ENCODE data around the gene PDE4DIP.
"Not testable (repeated sequence)": the region's sequence is repeated elsewhere in the genome, so short reads cannot be mapped to it uniquely, and the experiment has no call there.

The PDE4DIP gene

DNA sequence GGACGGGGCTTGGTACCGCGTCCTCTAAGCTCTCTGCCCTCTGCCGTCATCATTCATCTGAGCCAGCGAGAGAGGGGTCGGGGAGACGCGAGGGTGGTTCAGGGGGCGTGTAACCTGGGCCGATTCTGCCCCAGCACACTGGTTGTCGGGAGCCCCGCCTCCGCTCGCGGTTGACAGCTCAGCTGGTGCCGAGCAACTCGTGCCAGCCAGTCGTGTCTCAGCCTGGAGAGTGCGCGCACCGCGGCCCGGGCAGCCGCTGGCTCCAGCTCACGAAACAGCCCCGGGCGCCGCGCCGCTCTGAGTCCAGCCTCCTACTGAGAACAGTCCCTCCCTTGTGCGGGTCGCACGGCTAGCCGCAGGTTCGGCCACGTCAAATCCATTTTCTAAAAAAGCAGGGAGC, at the start of gene PDE4DIP:
Gene PDE4DIP (plus strand): TSS at position 209 of the 400 bp plus-strand sequence. CDS start 347 bp downstream, outside the sequence.
- DNase-seq (ENCODE audit: low read depth in 2 of 3, low spot score in 2 of 3): peak in 2 of 3 experiments; percentile 6 to 12

DNA sequence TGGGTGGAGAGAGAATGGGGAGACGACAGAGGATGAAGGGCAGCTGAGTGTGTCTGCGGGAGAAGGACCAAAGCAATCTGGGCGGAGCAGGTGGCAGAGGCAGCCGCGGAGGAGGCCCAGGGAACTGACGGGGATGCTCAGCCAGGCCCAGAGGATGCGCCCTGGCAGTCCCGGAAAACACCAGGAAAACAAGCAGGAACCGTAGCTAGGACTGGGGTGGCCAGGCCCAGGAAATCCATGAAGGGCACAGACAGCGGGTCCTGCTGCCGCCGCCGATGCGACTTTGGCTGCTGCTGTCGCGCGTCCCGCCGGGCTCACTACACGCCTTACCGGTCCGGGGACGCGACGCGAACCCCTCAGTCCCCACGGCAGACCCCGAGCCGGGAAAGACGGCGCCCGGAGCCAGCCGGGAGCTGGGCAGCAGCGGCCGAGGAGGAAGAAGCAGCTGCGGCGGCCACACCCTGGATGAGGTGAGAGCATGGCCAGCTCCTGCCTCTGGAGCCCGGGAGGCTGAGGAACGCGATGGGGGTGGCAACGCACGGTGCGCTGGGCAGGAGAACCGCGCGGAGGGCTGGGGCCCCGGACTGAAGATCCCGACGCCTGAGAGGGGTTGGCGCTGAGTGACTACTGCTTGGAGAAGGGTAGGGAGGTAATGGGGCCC, 35.8 kb upstream of the PDE4DIP start:
- not testable (repeated sequence) for DNase-seq (ENCODE audit: low read depth in 2 of 3, low spot score in 2 of 3)

GRCh38 chr1:148808929-148809283, 35.3 kb upstream of the PDE4DIP start:
- DNase-seq (ENCODE audit: low read depth in 2 of 3, low spot score in 2 of 3): not testable (repeated sequence)

GRCh38 chr1:148822180-148822579, 22.0 kb upstream of the PDE4DIP start:
- DNase-seq (ENCODE audit: low read depth in 2 of 3, low spot score in 2 of 3): not testable (repeated sequence)

GRCh38 chr1:148823822-148824221, 20.4 kb upstream of the PDE4DIP start:
- DNase-seq (ENCODE audit: low read depth in 2 of 3, low spot score in 2 of 3): not testable (repeated sequence)

DNA sequence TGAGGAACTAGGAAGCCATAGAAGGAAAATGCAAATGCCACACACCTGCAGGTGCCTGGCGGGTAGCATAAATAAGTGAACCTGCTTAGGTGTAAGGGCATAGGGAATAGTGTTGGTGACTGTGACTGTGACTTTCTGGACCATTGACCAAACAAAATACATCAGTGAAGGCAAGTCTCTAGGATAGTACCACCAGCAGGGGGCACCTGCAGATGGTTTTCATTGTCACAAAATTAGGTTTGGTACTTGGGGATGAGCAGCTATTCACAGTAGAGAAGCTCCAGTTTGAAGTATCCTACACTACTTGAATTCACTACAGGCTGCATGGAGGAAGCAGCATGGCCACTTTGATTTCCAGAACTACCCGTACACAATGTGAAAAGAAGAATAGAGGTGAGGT, 19.2 kb upstream of the PDE4DIP start:
- not testable (repeated sequence) for DNase-seq (ENCODE audit: low read depth in 2 of 3, low spot score in 2 of 3)

- DNase-seq (ENCODE audit: low read depth in 2 of 3, low spot score in 2 of 3): not testable (repeated sequence)
Observed at GRCh38 chr1:148828531-148828930, 15.7 kb upstream of the PDE4DIP start.

DNA sequence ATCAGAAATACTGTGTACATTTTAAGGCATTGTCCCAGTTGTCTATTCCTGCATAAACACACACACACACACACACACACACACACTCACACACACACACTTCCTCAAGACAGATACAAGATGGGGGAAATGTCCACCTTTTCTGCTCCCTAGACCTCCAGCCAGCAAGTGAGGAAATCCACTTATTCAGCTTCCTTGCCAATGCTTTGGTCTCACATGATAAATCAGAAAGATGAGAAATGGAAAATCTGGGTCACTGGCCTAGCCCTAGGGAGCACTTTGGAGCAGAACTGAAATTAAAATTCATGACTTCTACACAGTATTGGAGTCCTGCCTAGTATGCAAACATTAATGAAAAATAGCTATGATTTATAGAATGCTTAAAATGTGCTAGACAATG, 15.3 kb upstream of the PDE4DIP start:
- not testable (repeated sequence) for DNase-seq (ENCODE audit: low read depth in 2 of 3, low spot score in 2 of 3)

DNA sequence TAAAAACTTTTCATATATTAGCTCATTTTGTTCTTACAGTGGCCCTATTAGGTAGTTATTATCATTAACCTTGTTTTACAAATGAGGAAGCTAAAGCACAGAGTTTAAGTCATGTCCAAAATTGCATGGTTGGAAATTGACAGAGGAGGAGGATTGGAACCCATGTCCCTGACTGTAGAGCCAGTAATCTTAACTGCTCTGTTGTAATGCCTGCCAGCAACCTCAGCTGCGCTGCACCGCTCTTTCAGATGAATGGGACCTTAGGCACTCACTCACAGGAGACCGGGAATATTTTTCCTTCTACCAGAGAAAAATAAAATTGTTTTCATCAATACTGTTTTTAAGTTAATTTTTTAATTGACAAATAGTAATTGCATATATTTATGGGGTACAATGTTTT, 14.9 kb upstream of the PDE4DIP start:
- DNase-seq (ENCODE audit: low read depth in 2 of 3, low spot score in 2 of 3): not testable (repeated sequence)

GRCh38 chr1:148841262-148841661, 3.0 kb upstream of the PDE4DIP start:
- not testable (repeated sequence) for DNase-seq (ENCODE audit: low read depth in 2 of 3, low spot score in 2 of 3)

- not testable (repeated sequence) for DNase-seq (ENCODE audit: low read depth in 2 of 3, low spot score in 2 of 3)
Observed at GRCh38 chr1:148844651-148845050, 423 bp downstream of the PDE4DIP start.

GRCh38 chr1:148845068-148845467, 840 bp downstream of the PDE4DIP start:
- DNase-seq (ENCODE audit: low read depth in 2 of 3, low spot score in 2 of 3): not testable (repeated sequence)

DNA sequence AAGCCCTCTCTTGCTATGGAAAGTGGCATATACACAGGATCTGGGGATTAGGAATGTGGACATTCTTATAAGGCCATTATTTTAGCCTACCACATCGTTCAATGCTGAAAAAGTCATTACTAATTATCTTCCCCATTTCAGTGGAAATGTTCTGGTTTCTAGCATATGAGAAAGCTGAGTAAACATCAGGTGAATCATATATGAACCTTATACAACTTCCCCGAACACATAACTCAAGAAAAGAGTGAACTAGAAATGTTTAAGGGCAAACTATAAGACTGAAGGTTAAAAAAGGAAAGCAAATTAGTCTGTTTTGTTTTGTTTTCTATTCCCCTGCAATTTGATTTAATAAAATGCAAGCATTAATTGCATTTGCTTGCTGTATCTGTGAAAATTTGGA, 6.1 kb downstream of the PDE4DIP start:
- not testable (repeated sequence) for DNase-seq (ENCODE audit: low read depth in 2 of 3, low spot score in 2 of 3)

DNA sequence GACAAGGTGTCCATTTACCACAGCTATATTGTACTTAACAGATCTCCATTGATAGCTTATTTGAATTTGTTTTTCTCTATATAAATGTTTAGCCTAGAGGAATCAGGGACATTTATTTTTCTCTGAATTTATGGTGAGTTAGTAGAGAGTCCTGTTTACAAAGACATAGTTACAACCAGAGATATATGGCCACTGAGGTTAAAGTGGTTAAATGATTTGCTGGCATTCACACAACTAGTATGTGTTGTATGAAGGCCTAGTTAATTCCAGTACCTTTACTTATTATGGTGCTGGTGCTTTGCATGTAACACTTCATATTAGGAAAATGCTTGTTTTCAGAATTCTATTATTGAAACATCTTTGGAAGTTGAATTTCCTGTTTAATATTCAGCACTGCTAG, 6.6 kb downstream of the PDE4DIP start:
- not testable (repeated sequence) for DNase-seq (ENCODE audit: low read depth in 2 of 3, low spot score in 2 of 3)

GRCh38 chr1:148851684-148852083, 7.5 kb downstream of the PDE4DIP start:
- not testable (repeated sequence) for DNase-seq (ENCODE audit: low read depth in 2 of 3, low spot score in 2 of 3)

- DNase-seq (ENCODE audit: low read depth in 2 of 3, low spot score in 2 of 3): not testable (repeated sequence)
Observed at GRCh38 chr1:148853363-148853762, 9.1 kb downstream of the PDE4DIP start.

DNA sequence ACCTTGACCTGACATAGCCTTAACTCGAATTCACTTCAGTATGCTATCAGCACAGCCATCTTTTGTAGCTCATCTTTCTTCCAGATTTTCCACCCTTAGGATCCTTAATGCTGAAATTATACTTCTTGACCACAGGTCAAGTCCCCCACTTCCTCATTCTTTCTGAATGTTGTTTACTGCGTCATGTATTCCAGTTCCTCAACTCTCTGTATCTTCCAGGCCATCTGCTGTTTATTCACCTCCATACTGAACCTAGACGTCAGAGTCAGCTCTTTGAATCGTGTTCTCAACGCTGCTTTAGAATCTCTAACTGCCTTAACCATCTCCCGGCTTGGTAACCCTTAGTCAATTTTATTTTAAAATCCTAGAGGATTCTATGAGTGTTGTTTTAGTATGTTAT, 9.8 kb downstream of the PDE4DIP start:
- DNase-seq (ENCODE audit: low read depth in 2 of 3, low spot score in 2 of 3): not testable (repeated sequence)

DNA sequence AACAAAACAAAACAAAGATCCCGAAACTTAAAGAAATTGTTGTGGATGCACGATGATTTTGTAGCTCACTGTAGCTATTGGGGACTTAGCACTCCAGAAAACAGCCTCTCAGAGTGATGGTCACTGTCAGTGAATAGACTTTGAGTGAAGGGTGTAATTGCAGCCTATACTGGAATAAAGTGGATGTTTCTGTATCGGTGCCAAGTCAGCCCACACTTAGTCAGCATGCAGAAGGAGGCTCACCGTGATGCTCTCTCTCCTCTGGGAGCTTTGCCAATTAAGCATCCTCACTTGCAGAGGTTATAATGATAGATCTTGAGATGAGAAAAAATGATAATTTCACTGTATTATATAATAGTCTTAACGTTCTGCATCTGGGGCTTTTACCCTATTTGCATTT, 11.1 kb downstream of the PDE4DIP start:
- not testable (repeated sequence) for DNase-seq (ENCODE audit: low read depth in 2 of 3, low spot score in 2 of 3)

- not testable (repeated sequence) for DNase-seq (ENCODE audit: low read depth in 2 of 3, low spot score in 2 of 3)
Observed at GRCh38 chr1:148860049-148860448, 15.8 kb downstream of the PDE4DIP start.

DNA sequence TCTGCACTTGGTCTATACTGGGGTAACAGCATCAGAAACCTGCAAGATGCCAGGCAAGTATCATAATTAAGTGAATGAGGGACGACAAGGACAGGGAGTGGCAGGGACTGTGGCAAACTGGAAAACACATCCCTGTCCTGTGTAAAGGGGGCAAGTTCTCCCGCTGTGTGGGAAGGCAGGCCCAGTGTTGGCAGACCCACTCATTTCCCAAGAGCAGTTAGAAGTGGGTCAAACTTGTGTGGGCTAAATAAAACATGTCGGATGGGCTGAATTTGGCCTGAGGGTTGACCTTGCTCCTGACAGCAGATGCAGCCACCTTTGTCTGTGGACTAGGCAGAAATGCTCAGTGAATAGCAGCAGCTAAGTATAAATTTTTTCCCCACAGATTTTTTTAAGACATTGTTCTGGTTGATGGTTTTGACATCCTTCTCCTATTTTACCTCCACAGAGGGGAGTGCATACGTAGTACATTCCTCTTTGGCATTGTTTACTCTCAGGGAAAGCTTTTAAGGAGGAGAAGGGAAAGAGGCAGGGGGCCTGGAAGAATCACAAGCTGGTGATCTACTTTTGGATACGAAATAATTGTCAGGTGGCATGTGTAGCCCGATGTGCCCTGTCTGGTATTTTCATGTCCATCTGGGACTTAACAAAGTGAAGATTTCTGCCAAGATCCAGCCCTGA, 16.5 kb downstream of the PDE4DIP start:
- DNase-seq (ENCODE audit: low read depth in 2 of 3, low spot score in 2 of 3): not testable (repeated sequence)

GRCh38 chr1:148862590-148862989, 18.4 kb downstream of the PDE4DIP start:
- not testable (repeated sequence) for DNase-seq (ENCODE audit: low read depth in 2 of 3, low spot score in 2 of 3)

DNA sequence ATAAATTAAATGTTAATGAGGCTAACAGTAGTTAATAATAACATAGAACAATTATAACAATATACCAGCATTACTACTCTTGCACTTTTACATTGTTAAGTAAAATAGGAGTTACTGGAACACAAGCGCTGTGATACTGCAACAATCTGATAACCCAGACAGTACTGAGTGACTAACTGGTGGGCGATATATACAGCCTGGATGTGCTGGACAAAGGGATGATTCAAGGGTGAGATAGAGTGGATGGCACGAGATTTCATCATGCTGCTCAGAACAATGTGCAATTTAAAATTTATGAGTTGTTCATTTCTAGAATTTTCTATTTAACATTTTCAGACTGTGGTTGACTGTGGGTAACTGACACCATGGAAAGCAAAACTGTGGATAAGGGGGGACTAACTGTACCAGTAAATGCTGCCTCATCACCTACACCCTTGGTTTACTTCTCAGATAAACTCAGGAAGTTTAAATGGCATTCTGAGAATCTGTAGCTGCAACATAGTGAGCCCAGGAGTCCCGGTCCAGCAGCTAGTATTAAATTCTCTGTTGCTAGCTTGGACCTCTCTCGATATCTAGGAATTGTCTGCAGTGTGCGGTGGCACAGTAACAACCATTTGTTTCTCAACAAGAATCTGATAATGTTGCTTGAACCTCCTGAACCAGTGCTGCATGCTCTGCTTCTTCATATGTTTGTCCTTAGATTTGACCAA, 24.9 kb downstream of the PDE4DIP start:
- not testable (repeated sequence) for DNase-seq (ENCODE audit: low read depth in 2 of 3, low spot score in 2 of 3)

Measured in activated CD8-positive, alpha-beta memory T cell treated with anti-CD3 and anti-CD28 coated beads for 48 hours (primary cell).